GM12878 (cell line): ENCODE results near the gene LMBRD1. TPM values are rescaled to one million over a fixed set of nuclear protein-coding genes. Genes with fewer than 3 reads are reported as not detected.
A peak's percentile ranks its signal among the peaks of the same experiment; 100 is the strongest.

ENCODE experiments used
- ATAC-seq: fragments of 200-7000 bp; cut with Tn5 transposase; 3 replicates; pipeline ENCODE4 v1.9.1; 2020; ENCODE audit warnings: mild to moderate bottlenecking, moderate library complexity
- BruUV-seq: library from RNA; stranded (reverse); fragments of 400-500 nt; replicated peaks from 2 replicates; lab custom pipeline; 2021; lab: Mats Ljungman, UMichigan
- CTCF ChIA-PET: fragments of 300-600 bp; sonication (Branson Sonifier 250); formaldehyde crosslinking; extraction: SDS; loops from one replicate; lab custom pipeline; 2021; ENCODE audit warnings: inconsistent platforms; lab: Yijun Ruan, JAX
- POLR2A ChIA-PET: fragments of 350-600 bp; formaldehyde crosslinking; extraction: SDS; loops from one replicate; lab custom pipeline; 2021; ENCODE audit warnings: inconsistent platforms; lab: Charles Lee
- RAD21 ChIA-PET: fragments of 300-600 bp; sonication (Branson Sonifier 250); formaldehyde crosslinking; loops from one replicate; lab custom pipeline; 2023; ENCODE audit warnings: antibody characterized with exemption; ENCODE audit not compliant: unreplicated experiment; lab: Charles Lee
- SMC1A ChIA-PET: fragments of 300-600 bp; sonication (Branson Sonifier 250); formaldehyde crosslinking; loops from one replicate; lab custom pipeline; 2023; ENCODE audit not compliant: unreplicated experiment, uncharacterized antibody; lab: Charles Lee
- DNase-seq: peaks from one replicate; pipeline ENCODE4 v3.0.0-alpha.2; 2011; ENCODE audit warnings: low read depth, low spot score
- FAIRE-seq: peaks from 3 replicates; lab custom pipeline; 2011; peaks lifted over from hg19 to GRCh38; lab: Jason Lieb, UNC
- H2AFZ ChIP-seq: 2 replicates; pipeline ENCODE4 v1.6.0; 2011; ENCODE audit warnings: low read depth, low read length, control low read depth; ENCODE audit not compliant: control insufficient read depth
- H3K27ac ChIP-seq: 2 replicates; pipeline ENCODE4 v1.5.1; 2011; ENCODE audit warnings: control low read depth; ENCODE audit not compliant: control insufficient read depth, insufficient read depth
- H3K27me3 ChIP-seq, 2 experiments: replicated peaks in 1 of 2; 2 replicates each; pipeline versions ENCODE4 v1.6.0 to v1.6.1; 2011; ENCODE audit warnings: low read length in 1 of 2; ENCODE audit not compliant: control insufficient read depth in 2 of 2, insufficient read depth in 2 of 2
- H3K36me3 ChIP-seq, 2 experiments: 2 replicates each; pipeline ENCODE4 v1.5.1; 2011; ENCODE audit warnings: low read length in 1 of 2; ENCODE audit not compliant: control insufficient read depth in 2 of 2, insufficient read depth in 2 of 2
- H3K4me1 ChIP-seq: 2 replicates; pipeline ENCODE4 v1.6.1; 2011; ENCODE audit warnings: mild to moderate bottlenecking, low read length, moderate library complexity, mixed read lengths; ENCODE audit not compliant: control insufficient read depth, insufficient read depth
- H3K4me2 ChIP-seq: 2 replicates; pipeline ENCODE4 v1.6.0; 2011; ENCODE audit warnings: control low read depth; ENCODE audit not compliant: control insufficient read depth, insufficient read depth
- H3K4me3 ChIP-seq: fragments of 200-600 bp; sonication (generic); 2 replicates; pipeline ENCODE4 v1.5.1; 2016
- H3K79me2 ChIP-seq: 2 replicates; pipeline ENCODE4 v1.6.0; 2011; ENCODE audit warnings: low read length; ENCODE audit not compliant: control insufficient read depth, insufficient read depth
- H3K9ac ChIP-seq: 2 replicates; pipeline ENCODE4 v1.8.0; 2011; ENCODE audit warnings: low read length, control low read depth, mixed read lengths; ENCODE audit not compliant: control insufficient read depth, insufficient read depth
- H3K9me3 ChIP-seq: replicated peaks from 3 replicates; pipeline ENCODE4 v1.5.1; 2011; ENCODE audit warnings: mild to moderate bottlenecking, low read length; ENCODE audit not compliant: control insufficient read depth, insufficient read depth
- H4K20me1 ChIP-seq: 2 replicates; pipeline ENCODE4 v1.6.0; 2011; ENCODE audit not compliant: control insufficient read depth, insufficient read depth
- CHD1 ChIP-seq: IDR thresholded peaks from 2 replicates; pipeline ENCODE4 v1.6.1; 2012; ENCODE audit warnings: low read depth, low read length, improper control_type of control experiment
- CTCF ChIP-seq, 3 experiments: IDR thresholded peaks in 2 of 3; conservative IDR thresholded peaks in 1 of 3; 2 replicates each; pipeline ENCODE4 v1.5.1; 2011; ENCODE audit warnings: low read depth in 3 of 3, low read length in 3 of 3, mild to moderate bottlenecking in 3 of 3, control low read depth in 2 of 3, moderate library complexity in 2 of 3, inconsistent platforms in 1 of 3, mixed read lengths in 1 of 3; ENCODE audit not compliant: control insufficient read depth in 2 of 3, insufficient read depth in 1 of 3; ENCODE audit errors: extremely low read depth in 1 of 3
- MTA3 ChIP-seq: IDR thresholded peaks from 2 replicates; pipeline ENCODE4 v1.6.1; 2012; ENCODE audit warnings: low read length, inconsistent platforms, borderline replicate concordance
- MXI1 ChIP-seq: fragments of 150-350 bp; IDR thresholded peaks from 2 replicates; pipeline ENCODE4 v1.6.1; 2011; ENCODE audit warnings: low read depth, mild to moderate bottlenecking, inconsistent platforms, low read length, improper control_type of control experiment
- SP1 ChIP-seq: IDR thresholded peaks from one replicate; pipeline ENCODE4 v1.6.1; 2011; ENCODE audit warnings: low read depth, low read length
- in situ Hi-C: fragments of 300-500 bp; cut with MboI; formaldehyde crosslinking; loops from 9 replicates; pipeline ENCODE4 v1.14.3; 2018; ENCODE audit warnings: mixed read lengths
- intact Hi-C: fragments of 100-400 bp; cut with micrococcal nuclease; formaldehyde crosslinking; loops from one replicate; pipeline ENCODE4 v1.14.2; 2022; ENCODE audit not compliant: unreplicated experiment
- polyA plus RNA-seq, 11 experiments: library from polyadenylated mRNA; depleted of rRNA in 4 of 11; unstranded in 6 of 11; stranded (reverse) in 5 of 11; fragments of >200 nt; fragmentation: Nextera tagmentation in 4 of 11; fragmentation: Illumina TruSeq in 1 of 11; extraction: Ambion mirVana in 4 of 11; extraction: Trizol in 1 of 11; gene quantifications; 1 replicate in 1 of 11; 2 replicates in 10 of 11; pipeline versions ENCODE4 v1.2.1 to v1.2.3, GENCODE V29; 2011 to 2016; ENCODE audit warnings: inconsistent platforms in 2 of 11, missing spikeins in 2 of 11, low read depth in 1 of 11
- total RNA-seq, 4 experiments: library from RNA; depleted of rRNA in 3 of 4; stranded (reverse); fragments of >200 nt in 3 of 4; fragmentation: Illumina TruSeq in 1 of 4; extraction: Trizol in 1 of 4; gene quantifications; 2 replicates each; pipeline versions ENCODE4 v1.2.1 to v1.2.3, GENCODE V29; 2013 to 2021

The LMBRD1 gene
- total and polyA plus RNA-seq, 10 of the 15 experiments (the other 5 are each of a cell fraction or from before 2014, with no cell fraction given): 20.0 to 82.1 (median 27.2) TPM

GRCh38 chr6:69768664-69769063 is 28.1 kb downstream of the LMBRD1 start:
- no peak for ATAC-seq

More at GRCh38 chr6:69768664-69769063, 28.1 kb downstream of the LMBRD1 start:
- RAD21 ChIA-PET: interaction anchor here (1.3 to 1.7 kb wide), 3 partner anchors 9 to 35 kb away, joined by 3 to 5 read pairs (median 3); no protein-coding TSS in a partner anchor
- peaks cover 2% of the 10 kb centered on the region; the same call in 2 of the 3 replicates for H3K9me3 ChIP-seq
- TF ChIP-seq CTCF (IDR thresholded peaks at IDR 0.05 in 2 of 3, conservative IDR thresholded peaks at IDR 0.05 in 1 of 3; ENCODE audit: control insufficient read depth in 2 of 3, extremely low read depth in 1 of 3, insufficient read depth in 1 of 3, low read depth in 3 of 3, low read length in 3 of 3) (0 out of 6 replicates have a peak, but pooled peaks of 1 of the 3 experiments have one; percentile 13), MTA3 (no peak), CHD1 (no peak), MXI1 (no peak), SP1 (no peak)
- POLR2A ChIA-PET: interaction anchor here (1.0 kb wide), 1 partner anchor 21 kb away, joined by 3 read pairs; no protein-coding TSS in a partner anchor
- peaks cover 3 to 5% of the 10 kb centered on the region in 2 experiments; a peak in 3 of 4 replicates for H3K36me3 ChIP-seq
- no peaks in the 10 kb centered on the region for H4K20me1 ChIP-seq
- CTCF ChIA-PET: interaction anchor here (1.1 to 1.4 kb wide), 3 partner anchors 12 to 339 kb away, joined by 3 to 4 read pairs (median 3); no protein-coding TSS in a partner anchor
- H3K79me2 ChIP-seq: peaks cover 3% of the 10 kb centered on the region; the same call in 1 of the 2 replicates
- SMC1A ChIA-PET: interaction anchor here (0.6 kb wide), 1 partner anchor 47 kb away, joined by 3 read pairs; no protein-coding TSS in a partner anchor
- H3K9ac ChIP-seq: no peak overlapping the region
- no peaks in the 10 kb centered on the region for H3K4me1 ChIP-seq
- intact Hi-C loops: no loop called here
- no peak overlapping the region for H3K4me3 ChIP-seq
- no peak overlapping the region for H3K27ac ChIP-seq
- H3K4me2 ChIP-seq: no peak overlapping the region
- no peak for FAIRE-seq
- BruUV-seq: no TSS peak
- no peak for DNase-seq
- in situ Hi-C loops: no loop called here
- H2AFZ ChIP-seq: no peak overlapping the region
- no peaks in the 10 kb centered on the region for H3K27me3 ChIP-seq
